Ectodermal cell (in vitro differentiated cells): Measurements from ENCODE around the gene PCBD1.

Experiments used
- H3K27ac ChIP-seq: 2 replicates; pipeline ENCODE4 v1.7.0; 2013; ENCODE audit warnings: mild to moderate bottlenecking, low read depth, low read length; ENCODE audit not compliant: insufficient read depth, poor library complexity, severe bottlenecking
- H3K27me3 ChIP-seq: 2 replicates; pipeline ENCODE4 v1.7.0; 2013; ENCODE audit warnings: mild to moderate bottlenecking, low read length; ENCODE audit not compliant: insufficient read depth, control insufficient read depth, poor library complexity, severe bottlenecking
- H3K36me3 ChIP-seq: one replicate; pipeline ENCODE4 v1.7.0; 2013; ENCODE audit warnings: low read length; ENCODE audit not compliant: control insufficient read depth, insufficient read depth
- H3K4me1 ChIP-seq: one replicate; pipeline ENCODE4 v1.7.0; 2013; ENCODE audit warnings: low read length; ENCODE audit not compliant: control insufficient read depth, insufficient read depth
- H3K4me3 ChIP-seq: 2 replicates; pipeline ENCODE4 v1.7.0; 2013; ENCODE audit warnings: low read depth, low read length, control low read depth; ENCODE audit not compliant: insufficient read depth
- H3K9me3 ChIP-seq: 2 replicates; pipeline ENCODE4 v1.7.0; 2013; ENCODE audit warnings: mild to moderate bottlenecking, low read length, moderate library complexity; ENCODE audit not compliant: control insufficient read depth
- WGBS, 2 experiments: methylation state at CpG; one replicate each; pipeline ENCODE4 v1.1.7; 2013; ENCODE audit warnings: missing lambda C conversion rate in 2 of 2; 5-methylcytosine and 5-hydroxymethylcytosine counted together

Gene PCBD1

DNA sequence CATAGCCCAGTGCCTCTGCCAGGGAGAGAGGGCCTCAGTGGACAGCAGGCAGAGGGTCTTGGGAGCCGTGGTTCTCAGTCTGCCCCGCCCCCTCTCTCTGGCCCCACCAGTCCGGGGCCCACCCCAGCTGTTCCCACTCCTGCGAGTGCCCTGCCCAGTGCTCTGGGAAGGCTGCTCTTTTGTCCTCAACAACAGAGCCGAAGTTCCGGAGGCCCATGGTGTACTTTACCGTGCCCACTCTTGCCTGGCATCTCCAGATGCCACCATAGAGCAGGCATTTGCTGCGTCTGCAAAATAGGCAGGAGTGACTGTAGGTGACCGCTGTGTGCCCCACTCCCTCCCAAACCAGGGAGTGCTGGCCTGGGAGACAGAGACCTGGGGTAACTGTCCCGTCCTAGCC, 29.3 kb upstream of the PCBD1 start:
- no peak overlapping the region for H3K4me3 ChIP-seq
- no peaks in the 10 kb centered on the region for H3K36me3 ChIP-seq
- H3K4me1 ChIP-seq = peaks cover 4% of the 10 kb centered on the region
- WGBS, 2 experiments = 87 to 90% methylated on average over 10 of the region's 10 CpGs
- H3K9me3 ChIP-seq = no peaks in the 10 kb centered on the region
- H3K27ac ChIP-seq = no peak overlapping the region
- H3K27me3 ChIP-seq = no peaks in the 10 kb centered on the region

DNA sequence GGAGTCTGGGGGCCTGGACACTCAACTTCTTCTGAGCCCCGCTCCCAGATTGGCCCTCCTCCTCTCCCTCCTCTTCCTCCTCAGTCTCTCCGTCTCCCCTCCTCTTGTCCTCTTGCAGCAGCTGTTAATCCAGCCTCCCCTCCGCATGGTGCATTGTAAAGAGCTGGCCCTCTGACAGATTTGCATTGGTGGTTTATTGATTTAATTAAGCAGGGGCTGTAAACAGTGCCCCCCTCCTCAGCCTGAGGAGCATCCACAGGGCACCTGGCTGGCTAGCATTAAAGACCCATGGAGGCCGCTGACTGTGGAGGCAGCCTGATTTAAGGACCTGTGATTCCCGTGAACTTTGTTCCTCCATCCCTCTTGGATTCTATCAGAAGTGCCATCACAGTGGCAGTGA, 28.9 kb upstream of the PCBD1 start:
- Histone ChIP-seq H3K4me3 (no peak overlapping the region), H3K27ac (no peak overlapping the region), H3K27me3 (no peaks in the 10 kb centered on the region), H3K9me3 (no peaks in the 10 kb centered on the region), H3K36me3 (no peaks in the 10 kb centered on the region), H3K4me1 (peaks cover 4% of the 10 kb centered on the region)
- WGBS, 2 experiments = 73 to 83% methylated on average over 5 of the region's 5 CpGs

GRCh38 chr10:70916241-70916640, 27.9 kb upstream of the PCBD1 start:
- Histone ChIP-seq H3K36me3 (no peaks in the 10 kb centered on the region), H3K27ac (no peak overlapping the region), H3K4me1 (peaks cover 4% of the 10 kb centered on the region), H3K9me3 (no peaks in the 10 kb centered on the region), H3K27me3 (no peaks in the 10 kb centered on the region), H3K4me3 (no peak overlapping the region)
- 93 to 95% methylated on average over 6 of the region's 6 CpGs for WGBS, 2 experiments

- no peaks in the 10 kb centered on the region for H3K27me3 ChIP-seq
- no peaks in the 10 kb centered on the region for H3K36me3 ChIP-seq
Measured at GRCh38 chr10:70915806-70916205, 27.4 kb upstream of the PCBD1 start.

GRCh38 chr10:70915206-70915605, 26.8 kb upstream of the PCBD1 start:
- H3K9me3 ChIP-seq = no peaks in the 10 kb centered on the region
- no peak overlapping the region for H3K4me3 ChIP-seq
- H3K27ac ChIP-seq = no peak overlapping the region
- 91 to 97% methylated on average over 5 of the region's 5 CpGs for WGBS, 2 experiments
- H3K36me3 ChIP-seq = no peaks in the 10 kb centered on the region
- peaks cover 4% of the 10 kb centered on the region for H3K4me1 ChIP-seq
- H3K27me3 ChIP-seq = no peaks in the 10 kb centered on the region

More at GRCh38 chr10:70915806-70916205, 27.4 kb upstream of the PCBD1 start:
- Histone ChIP-seq H3K27ac (no peak overlapping the region), H3K4me3 (no peak overlapping the region), H3K4me1 (peaks cover 4% of the 10 kb centered on the region), H3K9me3 (no peaks in the 10 kb centered on the region)
- 94 to 95% methylated on average over 9 of the region's 9 CpGs for WGBS, 2 experiments

DNA sequence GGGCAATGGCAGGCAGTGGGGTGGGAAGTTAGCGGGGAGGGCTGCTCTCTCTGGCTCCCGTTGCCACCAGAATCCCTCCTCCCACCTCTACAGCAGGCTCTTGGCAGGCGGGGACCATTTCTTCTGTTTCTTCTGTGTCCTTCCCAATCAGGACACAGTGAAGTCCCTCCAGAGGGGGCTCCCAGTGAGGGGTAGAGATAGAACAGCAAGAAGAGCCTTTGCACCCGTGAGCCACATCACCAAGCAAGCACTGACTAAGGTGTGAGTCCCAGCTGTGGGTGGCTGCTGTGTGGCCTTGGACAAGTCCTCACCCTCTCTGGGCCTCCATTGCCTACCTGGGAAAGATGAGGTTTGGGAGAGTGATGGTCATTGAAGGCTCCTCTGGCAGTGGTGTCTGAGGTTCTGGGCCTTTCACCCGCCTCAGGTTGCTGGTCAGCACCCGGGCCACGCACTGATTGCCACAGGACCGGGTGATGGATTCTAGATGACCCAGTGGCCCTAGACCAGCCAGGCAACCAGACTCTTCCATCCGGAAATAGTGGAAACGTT, 26.0 kb upstream of the PCBD1 start:
- 76 to 83% methylated on average over 10 of the region's 10 CpGs for WGBS, 2 experiments
- Histone ChIP-seq H3K27me3 (no peaks in the 10 kb centered on the region), H3K4me1 (peaks cover 4% of the 10 kb centered on the region), H3K36me3 (no peaks in the 10 kb centered on the region), H3K27ac (no peak overlapping the region), H3K9me3 (no peaks in the 10 kb centered on the region), H3K4me3 (no peak overlapping the region)

- H3K27ac ChIP-seq = no peak overlapping the region
- no peaks in the 10 kb centered on the region for H3K9me3 ChIP-seq
- H3K4me1 ChIP-seq = peaks cover 4% of the 10 kb centered on the region
- 91 to 96% methylated on average over 3 of the region's 3 CpGs for WGBS, 2 experiments
- H3K4me3 ChIP-seq = no peak overlapping the region
- H3K36me3 ChIP-seq = no peaks in the 10 kb centered on the region
- no peaks in the 10 kb centered on the region for H3K27me3 ChIP-seq
Measured at GRCh38 chr10:70913893-70914240, 25.5 kb upstream of the PCBD1 start.

DNA sequence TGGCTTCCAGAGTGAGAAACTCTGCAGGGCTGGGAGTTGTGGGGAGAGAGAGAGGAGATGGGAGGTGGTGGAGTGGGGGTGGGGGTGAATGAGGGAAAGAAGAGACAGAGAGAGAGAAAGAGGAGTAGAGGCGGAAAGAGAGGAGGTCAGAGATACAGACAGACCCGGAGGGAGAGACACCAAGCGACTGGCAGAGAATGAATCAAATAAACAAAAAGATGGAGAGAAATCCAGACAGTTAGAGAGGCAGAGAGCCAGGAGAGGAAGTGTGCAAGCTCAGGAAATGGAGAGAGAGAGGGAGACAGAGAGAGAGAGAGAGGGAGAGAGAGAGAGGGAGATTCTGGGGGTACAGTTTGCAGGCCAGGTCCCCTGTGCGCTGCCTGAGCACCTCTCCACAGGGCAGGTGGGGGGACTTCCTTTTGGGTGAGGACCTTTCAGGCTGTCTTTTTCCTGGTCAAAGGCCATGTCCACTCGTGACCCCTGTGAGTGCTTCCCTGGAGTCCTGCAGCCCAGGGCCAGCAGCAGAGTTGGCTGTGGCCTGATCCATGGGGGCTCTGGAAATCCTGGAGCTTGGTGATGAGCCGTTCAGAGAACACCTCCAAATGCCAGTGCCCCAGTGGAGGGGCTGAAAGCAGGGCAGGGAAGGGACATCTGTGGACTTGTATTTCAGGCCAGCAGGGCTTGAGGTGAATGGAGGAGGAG, 25.0 kb upstream of the PCBD1 start:
- Histone ChIP-seq H3K4me1 (peaks cover 4% of the 10 kb centered on the region), H3K36me3 (no peaks in the 10 kb centered on the region), H3K27me3 (no peaks in the 10 kb centered on the region), H3K4me3 (no peak overlapping the region), H3K27ac (no peak overlapping the region), H3K9me3 (no peaks in the 10 kb centered on the region)
- 87 to 89% methylated on average over 6 of the region's 6 CpGs for WGBS, 2 experiments

DNA sequence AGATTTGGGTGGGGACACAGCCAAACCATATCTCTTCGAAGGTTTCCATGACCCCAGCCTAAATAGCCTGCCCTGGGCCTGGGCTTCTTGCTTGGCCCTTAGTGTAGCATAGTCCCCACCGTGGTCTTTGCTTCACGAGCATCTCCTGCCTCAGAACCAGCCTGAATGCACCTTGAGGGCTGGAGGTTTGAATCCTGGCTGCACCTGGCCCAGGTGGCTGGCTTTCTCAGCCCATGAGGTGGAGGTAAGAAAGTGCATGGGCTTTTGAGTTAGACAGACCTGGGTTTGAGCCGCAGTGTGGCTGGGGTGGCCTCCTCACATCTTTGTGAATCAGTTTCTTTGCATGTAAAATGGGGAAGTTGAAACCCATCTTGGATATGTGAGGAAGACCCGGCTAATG, 24.2 kb upstream of the PCBD1 start:
- no peak overlapping the region for H3K27ac ChIP-seq
- H3K9me3 ChIP-seq = no peaks in the 10 kb centered on the region
- WGBS, 2 experiments = 91 to 92% methylated on average over 5 of the region's 5 CpGs
- no peaks in the 10 kb centered on the region for H3K36me3 ChIP-seq
- peaks cover 11% of the 10 kb centered on the region for H3K4me1 ChIP-seq
- H3K27me3 ChIP-seq = no peaks in the 10 kb centered on the region
- no peak overlapping the region for H3K4me3 ChIP-seq

DNA sequence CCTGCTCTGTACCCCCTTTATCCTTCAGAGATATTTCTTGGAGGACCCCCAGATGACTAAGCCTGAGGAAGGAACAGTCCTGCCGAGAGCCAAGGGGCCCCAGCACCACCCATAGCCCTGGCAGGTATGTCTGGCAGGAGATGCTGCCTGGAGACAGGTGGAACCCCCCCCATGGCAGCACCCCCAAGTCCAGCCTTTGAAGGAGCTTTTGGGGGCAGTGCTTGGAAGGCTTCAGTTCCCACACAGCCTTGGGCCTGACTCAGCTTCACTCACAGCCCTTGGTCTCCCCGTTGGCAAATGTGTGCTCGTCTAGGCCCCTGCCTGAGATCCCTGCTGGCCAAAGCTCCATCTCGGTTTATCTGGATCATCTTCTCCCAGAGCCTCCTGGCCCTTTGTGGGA, 23.0 kb upstream of the PCBD1 start:
- Histone ChIP-seq H3K27ac (no peak overlapping the region), H3K9me3 (no peaks in the 10 kb centered on the region), H3K4me3 (no peak overlapping the region), H3K27me3 (no peaks in the 10 kb centered on the region), H3K4me1 (peaks cover 9% of the 10 kb centered on the region), H3K36me3 (no peaks in the 10 kb centered on the region)
- 92 to 93% methylated on average over 4 of the region's 4 CpGs for WGBS, 2 experiments
